Measurements from ENCODE around the gene TNFRSF21.

Gene TNFRSF21

GRCh38 chr6:47203938-47204611 lies 105.6 kb downstream of the TNFRSF21 start:
- DNase-seq: no peak

GRCh38 chr6:47203266-47203937 lies 106.3 kb downstream of the TNFRSF21 start:
- DNase-seq: no peak

- no peak for DNase-seq
Measured at GRCh38 chr6:47202644-47203205, 107.0 kb downstream of the TNFRSF21 start.

GRCh38 chr6:47200536-47201334 lies 109.0 kb downstream of the TNFRSF21 start:
- DNase-seq: no peak

- no peak for DNase-seq
Measured at GRCh38 chr6:47197682-47198640, 111.7 kb downstream of the TNFRSF21 start.

- DNase-seq: peak; percentile 67
Measured at GRCh38 chr6:47196113-47196512, 113.6 kb downstream of the TNFRSF21 start.

- DNase-seq: peak; percentile 9
Measured at GRCh38 chr6:47195011-47195650, 114.6 kb downstream of the TNFRSF21 start.

GRCh38 chr6:47188588-47189021 lies 121.1 kb downstream of the TNFRSF21 start:
- no peak for DNase-seq

- DNase-seq: no peak
Measured at GRCh38 chr6:47187893-47188587, 121.7 kb downstream of the TNFRSF21 start.

GRCh38 chr6:47187113-47187512 lies 122.6 kb downstream of the TNFRSF21 start:
- no peak for DNase-seq

GRCh38 chr6:47182291-47182957 lies 127.3 kb downstream of the TNFRSF21 start:
- no peak for DNase-seq

- no peak for DNase-seq
Measured at GRCh38 chr6:47181681-47182080, 128.0 kb downstream of the TNFRSF21 start.
